ENCODE measurements around the gene CPAMD8. TPM values are rescaled to one million over a fixed set of nuclear protein-coding genes. Genes with fewer than 3 reads are reported as not detected.
A peak's percentile ranks its signal among the peaks of the same experiment; 100 is the strongest.

The CPAMD8 gene
- total and polyA plus RNA-seq, 9 of the 15 experiments (the other 6 are each of a cell fraction or from before 2014, with no cell fraction given), result 0.20 to 2.1 (median 1.3) TPM

- TF ChIP-seq AFF4 (CRISPR knock-in tag; IDR thresholded peaks at IDR 0.05) (no peak), NR2C2 (CRISPR knock-in tag; IDR thresholded peaks at IDR 0.05) (no peak), NR2C2 (tag; IDR thresholded peaks at IDR 0.05) (peak; percentile 11; the same call in 1 of the 2 replicates), ZNF311 (CRISPR knock-in tag; IDR thresholded peaks at IDR 0.05) (no peak), ZNF175 (CRISPR knock-in tag; IDR thresholded peaks at IDR 0.05; ENCODE audit: low read depth) (peak; percentile 50; the same call in 1 of the 2 replicates), E2F6 (IDR thresholded peaks at IDR 0.05; ENCODE audit: borderline replicate concordance in 1 of 2, extremely low read depth in 1 of 2, insufficient read depth in 1 of 2, insufficient read length in 1 of 2, low read depth in 1 of 2, low read length in 1 of 2, poor library complexity in 1 of 2, severe bottlenecking in 1 of 2) (no peak), TFAP4 (CRISPR knock-in tag; IDR thresholded peaks at IDR 0.05; ENCODE audit: borderline replicate concordance) (no peak), C11orf30 (IDR thresholded peaks at IDR 0.05; ENCODE audit: low read depth) (no peak), PRMT5 (CRISPR knock-in tag; IDR thresholded peaks at IDR 0.05) (no peak), POLR2G (IDR thresholded peaks at IDR 0.05; ENCODE audit: low read depth, low read length) (peak; percentile 83), MBD2 (IDR thresholded peaks at IDR 0.05; ENCODE audit: borderline replicate concordance, low read depth) (no peak), CREB3L1 (IDR thresholded peaks at IDR 0.05; ENCODE audit: borderline replicate concordance, low read depth) (0 out of 2 replicates have a peak, but pooled peaks have one; percentile 4), NCOA4 (IDR thresholded peaks at IDR 0.05; ENCODE audit: partially characterized antibody) (no peak), GABPB1 (CRISPR knock-in tag; IDR thresholded peaks at IDR 0.05) (no peak), MBD1 (CRISPR knock-in tag; IDR thresholded peaks at IDR 0.05) (no peak), ZNF77 (CRISPR knock-in tag; IDR thresholded peaks at IDR 0.05) (no peak), MAX (CRISPR knock-in tag; IDR thresholded peaks at IDR 0.05) (0 out of 2 replicates have a peak, but pooled peaks have one; percentile 7), TCFL5 (CRISPR knock-in tag; conservative IDR thresholded peaks at IDR 0.05) (no peak), HSF4 (CRISPR knock-in tag; IDR thresholded peaks at IDR 0.05; ENCODE audit: borderline replicate concordance) (no peak), YBX1 (IDR thresholded peaks at IDR 0.05) (no peak)
Observed at GRCh38 chr19:16897856-16898161, 128.8 kb downstream of the CPAMD8 start (continued).
